Head of caudate nucleus (tissue), 42 donors: ENCODE data around the gene SLC12A3.
A peak's percentile ranks its signal among the peaks of the same experiment; 100 is the strongest.

Source experiments
- DNase-seq, 42 donors: peaks; one replicate each; pipeline versions ENCODE4 v3.0.0 to v3.0.0-alpha.2; 2020 to 2021; ENCODE audit warnings: mixed read lengths in 7 of 42
- intact Hi-C: fragments of 100-400 bp; cut with DNase I; formaldehyde crosslinking; loops from one replicate; pipeline ENCODE4 v1.15.0; 2022

SLC12A3 gene, protein sequence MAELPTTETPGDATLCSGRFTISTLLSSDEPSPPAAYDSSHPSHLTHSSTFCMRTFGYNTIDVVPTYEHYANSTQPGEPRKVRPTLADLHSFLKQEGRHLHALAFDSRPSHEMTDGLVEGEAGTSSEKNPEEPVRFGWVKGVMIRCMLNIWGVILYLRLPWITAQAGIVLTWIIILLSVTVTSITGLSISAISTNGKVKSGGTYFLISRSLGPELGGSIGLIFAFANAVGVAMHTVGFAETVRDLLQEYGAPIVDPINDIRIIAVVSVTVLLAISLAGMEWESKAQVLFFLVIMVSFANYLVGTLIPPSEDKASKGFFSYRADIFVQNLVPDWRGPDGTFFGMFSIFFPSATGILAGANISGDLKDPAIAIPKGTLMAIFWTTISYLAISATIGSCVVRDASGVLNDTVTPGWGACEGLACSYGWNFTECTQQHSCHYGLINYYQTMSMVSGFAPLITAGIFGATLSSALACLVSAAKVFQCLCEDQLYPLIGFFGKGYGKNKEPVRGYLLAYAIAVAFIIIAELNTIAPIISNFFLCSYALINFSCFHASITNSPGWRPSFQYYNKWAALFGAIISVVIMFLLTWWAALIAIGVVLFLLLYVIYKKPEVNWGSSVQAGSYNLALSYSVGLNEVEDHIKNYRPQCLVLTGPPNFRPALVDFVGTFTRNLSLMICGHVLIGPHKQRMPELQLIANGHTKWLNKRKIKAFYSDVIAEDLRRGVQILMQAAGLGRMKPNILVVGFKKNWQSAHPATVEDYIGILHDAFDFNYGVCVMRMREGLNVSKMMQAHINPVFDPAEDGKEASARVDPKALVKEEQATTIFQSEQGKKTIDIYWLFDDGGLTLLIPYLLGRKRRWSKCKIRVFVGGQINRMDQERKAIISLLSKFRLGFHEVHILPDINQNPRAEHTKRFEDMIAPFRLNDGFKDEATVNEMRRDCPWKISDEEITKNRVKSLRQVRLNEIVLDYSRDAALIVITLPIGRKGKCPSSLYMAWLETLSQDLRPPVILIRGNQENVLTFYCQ

DNA sequence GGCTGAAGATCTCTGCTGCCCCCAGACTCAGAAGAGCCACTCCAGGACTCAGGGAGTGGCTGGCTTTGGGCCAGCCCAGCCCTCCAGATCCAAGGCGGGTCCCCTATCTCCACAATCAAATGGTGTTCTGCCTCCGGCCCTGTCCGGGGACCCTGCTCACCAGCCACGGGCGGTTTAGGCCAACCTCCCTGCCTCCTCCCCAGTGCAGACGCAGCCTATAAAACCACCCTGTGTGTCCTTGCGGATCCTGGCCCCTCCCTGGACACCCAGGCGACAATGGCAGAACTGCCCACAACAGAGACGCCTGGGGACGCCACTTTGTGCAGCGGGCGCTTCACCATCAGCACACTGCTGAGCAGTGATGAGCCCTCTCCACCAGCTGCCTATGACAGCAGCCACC lies at the start of gene SLC12A3:
SLC12A3 (plus strand) TSS at position 248 of the 400 bp plus-strand sequence; CDS start at position 277, 29 bp downstream.
- DNase-seq: no peak
- intact Hi-C loops: loop anchor here (10.0 kb wide), 2 partner anchors 70 to 300 kb away; partner anchors contain the start of gene HERPUD1

DNA sequence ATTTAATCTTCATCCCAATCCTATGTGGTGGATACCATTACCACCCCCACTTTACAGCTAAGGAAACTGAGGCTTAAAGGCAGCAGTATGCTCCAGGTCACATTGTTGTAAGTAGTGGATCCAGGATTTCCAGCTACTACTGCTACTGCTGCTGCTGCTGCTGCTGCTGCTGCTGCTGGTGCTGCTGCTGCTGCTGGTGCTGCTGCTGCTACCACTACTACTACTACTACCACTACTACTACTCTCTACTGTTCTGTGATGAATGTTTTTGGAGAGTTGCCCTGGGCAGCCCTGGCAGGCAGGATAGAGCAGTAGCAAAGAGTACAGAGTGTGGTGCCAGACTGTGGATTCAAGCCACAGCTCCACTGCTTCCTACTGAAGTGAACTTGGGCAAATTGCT lies 49.3 kb upstream of the SLC12A3 start:
- peak in 18 of 42 donors; percentile 11 to 65 (median 34) for DNase-seq
- intact Hi-C loops: no loop called here

DNA sequence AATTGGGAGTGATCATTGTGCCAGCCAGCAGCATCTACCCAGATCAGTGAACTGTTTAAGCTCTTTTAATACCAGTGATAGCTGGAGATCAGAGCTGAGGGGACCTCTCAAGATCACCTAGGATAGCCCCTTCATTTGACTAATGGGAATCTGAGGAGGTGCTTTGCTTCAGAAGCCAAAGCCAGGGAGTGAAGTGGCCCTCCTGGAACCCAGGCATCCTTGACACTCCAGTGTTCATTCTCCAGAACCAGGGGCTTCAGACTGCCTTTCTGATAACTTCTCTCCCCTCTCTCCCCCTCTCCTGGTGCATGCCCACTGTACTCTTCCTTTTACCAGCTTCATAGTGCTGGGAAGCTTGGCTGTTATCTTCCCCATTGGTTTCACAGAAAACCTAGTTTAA lies 48.0 kb upstream of the SLC12A3 start:
- intact Hi-C loops: no loop called here
- DNase-seq: no peak

DNA sequence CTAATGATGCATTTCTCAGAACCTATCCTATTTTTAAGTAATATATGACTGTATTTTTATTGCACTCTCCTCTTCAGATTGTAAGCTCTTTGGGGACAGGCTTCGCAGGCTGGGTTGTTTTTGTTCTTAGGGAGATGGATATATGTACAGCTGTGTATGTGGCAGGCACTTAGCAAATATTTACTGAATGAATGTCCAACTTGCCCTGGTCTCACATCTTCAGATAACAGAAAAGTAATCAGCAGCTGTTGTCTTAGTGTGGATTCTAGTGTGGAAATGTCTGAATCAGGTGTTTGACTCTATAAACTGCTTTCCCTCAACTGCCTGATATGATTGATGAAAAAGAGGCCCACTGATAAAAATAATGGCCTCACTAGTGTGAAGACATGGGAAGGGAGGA lies 47.1 kb upstream of the SLC12A3 start:
- intact Hi-C loops: no loop called here
- DNase-seq: no peak

DNA sequence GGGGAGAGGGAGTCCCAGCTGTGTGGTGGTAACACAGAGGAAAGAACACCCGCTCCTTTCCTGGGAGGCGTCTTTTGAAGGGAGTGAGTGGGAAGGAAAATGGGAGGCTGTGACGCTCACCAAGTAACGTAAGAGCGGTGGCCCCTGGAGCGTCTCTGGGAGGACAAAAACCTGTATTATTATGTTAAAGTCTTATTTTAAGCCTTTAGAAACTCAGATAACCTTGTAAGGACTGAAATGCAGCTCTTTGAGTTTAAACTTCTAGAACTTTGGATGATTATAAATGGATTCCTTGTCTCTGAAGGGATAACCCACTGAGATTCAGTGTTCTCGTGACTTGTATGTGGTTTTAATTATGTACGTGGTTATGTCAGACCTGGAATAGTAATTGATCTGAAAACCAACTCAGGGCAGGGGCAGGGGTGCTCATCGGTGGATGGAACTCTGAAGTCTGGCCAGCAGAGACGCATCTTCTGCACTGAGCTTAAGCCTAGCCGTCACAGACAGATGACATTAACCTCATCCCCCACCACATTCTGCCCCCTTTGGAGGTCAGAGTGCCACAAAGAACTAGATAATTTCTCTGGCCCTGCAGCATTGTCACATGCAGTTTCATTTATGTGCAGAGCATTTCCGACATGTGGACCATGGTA lies 41.8 kb upstream of the SLC12A3 start:
- intact Hi-C loops: no loop called here
- peak in 36 of 42 donors; percentile 25 to 84 (median 50) for DNase-seq

DNA sequence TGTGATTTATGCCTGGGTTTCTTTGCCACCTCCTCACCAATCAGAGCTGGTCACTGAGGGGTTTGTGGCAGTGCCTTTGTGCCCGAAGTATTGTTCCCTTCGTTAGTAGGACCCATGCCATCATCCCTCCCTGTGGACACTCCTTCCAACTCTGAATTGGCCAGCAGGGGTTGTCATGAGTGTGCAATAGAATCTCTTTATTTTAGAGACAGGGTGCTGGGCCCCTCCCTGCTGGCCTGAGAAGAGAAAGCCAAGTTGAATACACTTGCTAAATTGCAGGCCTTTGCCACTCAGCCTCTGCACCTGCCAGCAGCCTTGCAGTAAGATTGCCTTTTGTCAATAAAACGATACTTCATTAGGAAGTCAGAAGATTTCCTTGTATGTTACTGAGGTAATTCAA lies 40.7 kb upstream of the SLC12A3 start:
- intact Hi-C loops: no loop called here
- DNase-seq: peak in 30 of 42 donors; percentile 14 to 76 (median 37)

DNA sequence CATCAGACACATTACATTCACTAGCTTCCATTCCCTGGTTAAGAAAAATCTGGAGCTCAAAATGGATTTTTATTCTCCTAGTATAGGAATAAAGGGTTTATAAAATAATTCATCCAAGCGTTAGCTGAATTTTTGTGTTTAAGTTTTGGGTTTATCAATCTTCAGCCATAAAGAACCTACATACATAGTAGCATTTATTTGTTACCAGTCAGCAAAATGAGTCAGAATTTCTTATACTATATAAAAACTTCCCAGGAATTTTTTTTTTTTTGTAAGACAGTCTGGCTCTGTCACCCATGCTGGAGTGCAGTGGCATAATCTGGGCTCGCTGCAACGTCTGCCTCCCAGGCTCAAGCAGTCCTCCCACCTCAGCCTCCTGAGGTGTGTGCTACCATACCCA lies 40.2 kb upstream of the SLC12A3 start:
- intact Hi-C loops: no loop called here
- DNase-seq: no peak

DNA sequence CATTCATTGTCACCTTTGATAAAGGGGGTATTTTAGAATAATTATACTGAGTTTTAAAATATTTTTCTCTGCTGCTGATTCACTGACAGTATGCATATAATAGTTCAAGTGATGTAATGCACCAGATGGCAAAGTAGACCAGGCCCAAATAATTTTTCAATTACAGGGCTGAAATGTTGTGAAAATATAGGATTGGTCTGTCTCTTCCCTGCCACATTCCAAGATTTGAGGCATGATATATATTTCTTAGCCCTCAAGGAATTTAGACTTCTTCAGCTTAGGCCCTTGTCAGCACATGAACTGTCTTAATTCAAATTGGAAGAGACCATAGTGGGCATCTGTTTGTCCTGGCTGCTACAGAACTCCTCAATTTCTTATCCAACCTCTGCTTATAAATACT lies 39.2 kb upstream of the SLC12A3 start:
- intact Hi-C loops: no loop called here

DNA sequence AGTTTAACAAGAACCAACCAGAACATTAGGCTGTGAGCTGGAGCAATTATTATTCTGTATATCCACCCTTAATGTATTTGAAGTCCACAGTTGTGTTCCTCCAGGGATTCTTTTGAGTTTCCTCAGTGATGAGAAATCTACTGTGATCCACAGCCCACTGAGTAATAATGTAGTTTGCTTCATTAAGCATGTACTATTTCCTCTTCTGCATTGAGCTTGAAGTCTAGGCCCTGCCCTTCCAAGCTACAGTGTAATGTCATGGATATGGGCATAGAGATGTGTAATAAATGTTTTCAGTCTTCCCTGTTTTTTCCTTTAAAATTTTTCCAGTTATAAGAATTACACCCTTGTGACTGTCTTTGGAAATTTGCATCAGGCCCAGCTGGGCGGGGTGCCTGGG lies 36.4 kb upstream of the SLC12A3 start:
- intact Hi-C loops: no loop called here
- no peak for DNase-seq

More for the DNA sequence above, 39.2 kb upstream of the SLC12A3 start:
- no peak for DNase-seq

DNA sequence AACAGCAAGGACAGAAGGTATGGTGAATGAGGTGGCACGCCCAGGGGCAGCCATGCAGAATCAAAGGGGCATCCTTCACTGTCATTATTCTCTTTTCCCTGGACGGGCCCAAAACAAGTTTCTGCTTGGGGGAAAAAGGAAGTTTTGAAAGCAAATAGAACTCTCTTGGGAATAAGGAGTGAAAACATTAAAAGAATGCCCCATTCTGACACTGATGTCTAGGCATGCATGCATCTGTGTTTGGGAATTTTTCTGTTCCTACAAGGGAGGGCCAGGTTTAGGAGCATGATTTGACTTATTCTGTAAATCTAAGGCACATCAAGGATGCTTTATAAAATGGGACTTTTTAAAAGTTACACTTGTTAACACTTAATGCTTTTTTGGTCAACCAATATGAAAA lies 34.3 kb upstream of the SLC12A3 start:
- intact Hi-C loops: no loop called here
- DNase-seq: no peak

DNA sequence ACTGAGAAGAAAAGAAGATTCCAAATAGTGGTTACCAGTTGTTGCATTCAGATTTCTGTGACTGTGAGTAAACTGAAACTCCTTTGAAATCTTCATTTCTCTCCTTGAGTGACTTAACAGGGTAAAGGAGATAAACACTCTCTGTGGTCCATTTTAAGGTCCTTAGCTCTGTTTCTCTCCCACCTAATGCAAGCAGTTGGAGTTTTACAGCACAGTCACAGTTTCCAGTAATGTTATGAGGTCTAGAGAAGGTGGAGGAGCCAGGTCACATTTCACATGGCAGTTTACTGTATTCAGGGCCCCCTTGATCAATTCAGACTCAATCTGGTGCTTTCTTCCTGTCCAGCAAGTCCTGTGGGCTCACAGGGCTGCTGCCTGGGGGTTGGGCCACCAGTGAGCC lies 32.2 kb upstream of the SLC12A3 start:
- DNase-seq: no peak
- intact Hi-C loops: no loop called here

DNA sequence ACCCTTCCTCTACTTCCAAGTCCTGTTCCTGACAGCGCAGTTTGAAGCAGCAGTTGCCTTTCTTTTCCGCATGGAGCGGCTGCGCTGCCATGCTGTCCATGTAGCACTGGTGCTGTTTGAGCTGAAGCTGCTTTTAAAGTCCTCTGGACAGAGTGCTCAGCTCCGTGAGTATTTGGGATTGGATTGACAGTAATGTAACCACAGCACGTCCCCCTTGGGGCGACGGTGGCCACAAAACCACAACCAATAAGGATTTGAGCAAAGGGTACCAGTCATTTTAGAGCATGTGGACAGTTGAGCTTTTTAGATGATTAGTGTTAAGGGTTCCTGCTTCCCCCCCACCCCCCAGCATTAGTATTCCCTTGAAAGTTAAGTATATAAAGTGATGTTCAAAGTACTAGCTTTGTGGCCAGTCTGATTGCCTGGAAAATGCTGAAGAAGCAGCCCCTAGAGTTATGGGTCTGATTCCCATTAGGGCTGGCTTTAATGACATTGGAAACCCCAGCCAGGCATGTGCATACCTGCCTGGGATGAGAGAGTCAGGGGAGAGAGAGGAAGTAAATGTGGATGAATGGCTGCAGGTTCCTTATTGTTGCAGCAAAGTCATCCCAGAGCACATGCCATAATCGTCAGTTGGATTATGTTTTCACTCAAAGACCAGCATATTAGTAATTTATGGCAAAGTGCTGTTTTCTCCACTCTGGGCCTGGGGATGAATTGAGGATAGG lies 31.6 kb upstream of the SLC12A3 start:
- intact Hi-C loops: no loop called here
- DNase-seq: no peak

DNA sequence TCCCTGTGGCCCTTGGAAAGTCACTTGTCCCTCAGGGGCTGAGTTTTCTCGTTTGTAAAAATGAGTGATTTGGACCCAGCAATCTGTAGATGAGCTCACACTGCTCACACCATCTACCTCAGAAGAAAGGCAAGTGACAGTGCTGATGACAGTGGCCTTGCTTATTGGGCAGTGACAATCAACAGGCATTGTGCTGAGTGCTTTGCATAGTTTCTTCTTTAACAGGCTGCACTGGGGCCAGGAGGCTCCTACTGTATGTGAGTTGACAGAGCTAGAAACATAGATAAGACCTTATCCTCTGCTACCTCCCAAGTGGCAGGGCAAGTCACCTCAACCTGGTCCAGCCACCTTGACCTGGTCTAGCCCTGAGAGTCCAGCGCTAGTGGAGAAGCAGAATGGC lies 29.7 kb upstream of the SLC12A3 start:
- intact Hi-C loops: no loop called here
- DNase-seq: no peak

DNA sequence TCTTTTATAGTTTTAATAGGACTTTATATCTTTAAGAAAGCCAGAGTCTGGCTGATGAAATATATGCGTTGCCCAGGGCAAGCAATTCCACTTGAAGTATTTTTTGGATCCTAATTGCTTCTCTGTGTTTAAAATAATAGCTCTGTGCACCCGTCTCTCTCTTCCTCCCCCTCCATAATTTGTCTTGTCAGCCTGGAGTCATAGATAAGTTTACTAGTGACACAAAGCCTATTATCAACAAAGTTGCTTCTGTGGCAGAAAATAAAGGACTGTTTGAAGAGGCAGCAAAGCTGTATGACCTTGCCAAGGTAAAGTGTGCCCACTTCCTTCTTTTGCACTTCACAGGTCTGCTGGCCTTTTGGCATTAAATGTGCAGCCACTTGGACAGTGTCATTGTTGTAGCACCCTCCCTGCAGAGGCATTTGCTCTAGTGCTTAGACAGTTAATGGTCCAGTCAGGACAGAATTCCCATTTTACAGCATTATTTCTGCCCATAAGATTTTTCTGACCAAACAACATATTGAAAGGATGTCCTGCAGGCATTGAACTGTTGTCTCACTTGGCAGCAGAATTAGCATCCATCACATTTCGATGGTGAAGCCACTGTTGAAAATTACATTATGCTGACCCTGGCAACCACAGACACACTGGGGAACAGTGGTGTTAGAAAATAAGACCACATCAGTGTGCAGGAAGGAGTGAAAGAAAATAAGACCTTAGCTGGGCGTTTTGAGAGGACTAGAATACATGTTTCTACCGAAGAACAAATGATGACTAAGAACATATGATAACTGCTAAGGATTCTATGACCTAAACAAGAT lies 28.4 kb upstream of the SLC12A3 start:
- intact Hi-C loops: no loop called here

DNA sequence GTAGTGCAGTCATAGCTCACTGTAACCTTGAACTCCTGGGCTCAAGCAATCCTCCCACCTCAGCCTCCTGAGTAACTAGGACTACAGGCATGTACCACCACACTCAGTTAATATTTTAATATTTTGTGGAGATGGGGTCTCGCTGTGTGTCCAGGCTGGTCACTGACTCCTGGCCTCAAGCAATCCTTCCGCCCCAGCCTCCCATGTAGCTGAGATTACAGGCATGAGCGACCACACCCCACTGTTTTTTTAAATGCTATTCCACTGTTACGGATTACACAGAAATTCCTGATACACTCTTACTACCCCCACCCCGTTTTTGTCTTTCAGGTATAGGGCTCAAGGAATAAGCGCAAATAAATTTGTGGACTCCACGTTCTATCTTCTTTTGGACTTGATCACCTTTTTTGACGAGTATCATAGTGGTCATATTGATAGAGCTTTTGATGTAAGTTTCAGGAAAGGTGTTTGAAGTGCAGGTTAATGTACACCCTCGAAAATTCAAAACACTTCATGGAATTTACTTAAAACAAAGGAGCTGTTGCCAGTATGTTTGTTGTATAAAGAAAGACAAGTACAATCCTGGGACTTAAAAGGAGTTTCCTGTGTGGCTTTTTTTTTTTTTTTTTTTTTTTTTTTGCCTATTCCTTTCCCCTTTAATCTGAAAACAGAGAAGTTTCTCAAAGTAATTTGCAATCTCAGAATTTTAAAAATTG lies 26.2 kb upstream of the SLC12A3 start:
- peak in 1 of 42 donors; percentile 6 for DNase-seq
- intact Hi-C loops: no loop called here

More for the DNA sequence above, 28.4 kb upstream of the SLC12A3 start:
- DNase-seq: no peak

DNA sequence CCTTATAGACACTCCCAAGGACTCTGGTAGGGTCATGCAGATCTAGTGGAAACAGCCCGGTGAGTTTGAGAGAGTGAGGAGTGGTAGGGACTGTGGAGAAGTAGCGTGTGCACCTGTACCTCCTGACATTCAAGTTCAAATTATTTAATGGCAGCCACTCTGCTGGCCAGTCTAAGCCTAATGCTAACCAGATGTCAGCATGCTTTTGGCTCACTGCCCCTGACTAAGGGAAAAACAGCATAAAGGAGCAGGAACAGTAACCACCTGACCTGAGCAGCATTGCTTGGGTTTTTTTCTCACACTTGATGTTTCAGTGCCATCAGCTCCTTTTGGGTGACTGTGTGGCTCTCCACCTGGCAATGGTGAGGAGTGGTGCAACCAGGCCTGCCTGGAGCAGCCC lies 23.8 kb upstream of the SLC12A3 start:
- DNase-seq: peak in 1 of 42 donors; percentile 10
- intact Hi-C loops: no loop called here

DNA sequence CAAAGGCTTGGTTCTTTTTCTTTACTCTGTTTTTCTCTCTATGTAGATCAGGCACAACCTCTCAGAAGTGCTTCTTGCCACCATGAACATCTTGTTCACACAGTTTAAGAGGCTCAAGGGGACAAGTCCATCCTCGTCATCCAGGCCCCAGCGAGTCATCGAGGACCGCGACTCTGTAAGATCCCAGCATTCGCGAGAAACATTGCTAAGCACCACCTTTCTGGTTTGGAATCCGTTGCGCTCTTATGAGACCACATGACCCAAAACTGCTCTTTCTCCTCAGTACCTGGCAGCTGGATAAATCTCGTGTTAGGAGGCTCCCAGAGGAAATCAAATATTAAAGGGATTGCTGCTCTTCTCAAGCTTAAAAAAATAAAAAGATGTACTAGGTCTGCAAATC lies 23.3 kb upstream of the SLC12A3 start:
- intact Hi-C loops: no loop called here
- DNase-seq: no peak
